ENCODE results near the gene PDE11A.

DNA sequence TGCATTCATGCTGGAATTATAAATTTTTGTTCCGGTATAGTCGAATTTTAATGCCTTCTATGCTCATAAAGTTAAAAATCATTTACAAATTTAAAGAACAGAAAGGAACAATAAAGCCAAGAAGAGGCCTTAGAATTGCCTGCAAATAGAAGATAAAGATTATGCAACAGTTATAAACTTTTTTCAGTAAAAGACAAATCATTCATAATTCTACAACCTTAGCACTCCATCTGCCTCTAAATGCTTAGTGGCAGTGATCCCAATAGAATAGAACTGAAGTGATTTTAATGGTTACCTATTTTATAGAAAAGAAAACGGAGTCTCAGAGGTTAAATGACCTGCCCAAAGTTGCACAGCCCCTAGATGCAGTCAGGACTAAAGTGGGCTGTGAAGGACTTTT lies 468.8 kb downstream of the PDE11A start:
- no peak for TF ChIP-seq POLR2AphosphoS5 (IDR thresholded peaks at IDR 0.05; ENCODE audit: low read depth, low read length)
- TF ChIP-seq, protein P1, sequence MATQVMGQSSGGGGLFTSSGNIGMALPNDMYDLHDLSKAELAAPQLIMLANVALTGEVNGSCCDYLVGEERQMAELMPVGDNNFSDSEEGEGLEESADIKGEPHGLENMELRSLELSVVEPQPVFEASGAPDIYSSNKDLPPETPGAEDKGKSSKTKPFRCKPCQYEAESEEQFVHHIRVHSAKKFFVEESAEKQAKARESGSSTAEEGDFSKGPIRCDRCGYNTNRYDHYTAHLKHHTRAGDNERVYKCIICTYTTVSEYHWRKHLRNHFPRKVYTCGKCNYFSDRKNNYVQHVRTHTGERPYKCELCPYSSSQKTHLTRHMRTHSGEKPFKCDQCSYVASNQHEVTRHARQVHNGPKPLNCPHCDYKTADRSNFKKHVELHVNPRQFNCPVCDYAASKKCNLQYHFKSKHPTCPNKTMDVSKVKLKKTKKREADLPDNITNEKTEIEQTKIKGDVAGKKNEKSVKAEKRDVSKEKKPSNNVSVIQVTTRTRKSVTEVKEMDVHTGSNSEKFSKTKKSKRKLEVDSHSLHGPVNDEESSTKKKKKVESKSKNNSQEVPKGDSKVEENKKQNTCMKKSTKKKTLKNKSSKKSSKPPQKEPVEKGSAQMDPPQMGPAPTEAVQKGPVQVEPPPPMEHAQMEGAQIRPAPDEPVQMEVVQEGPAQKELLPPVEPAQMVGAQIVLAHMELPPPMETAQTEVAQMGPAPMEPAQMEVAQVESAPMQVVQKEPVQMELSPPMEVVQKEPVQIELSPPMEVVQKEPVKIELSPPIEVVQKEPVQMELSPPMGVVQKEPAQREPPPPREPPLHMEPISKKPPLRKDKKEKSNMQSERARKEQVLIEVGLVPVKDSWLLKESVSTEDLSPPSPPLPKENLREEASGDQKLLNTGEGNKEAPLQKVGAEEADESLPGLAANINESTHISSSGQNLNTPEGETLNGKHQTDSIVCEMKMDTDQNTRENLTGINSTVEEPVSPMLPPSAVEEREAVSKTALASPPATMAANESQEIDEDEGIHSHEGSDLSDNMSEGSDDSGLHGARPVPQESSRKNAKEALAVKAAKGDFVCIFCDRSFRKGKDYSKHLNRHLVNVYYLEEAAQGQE (IDR thresholded peaks at IDR 0.05; ENCODE audit: insufficient read depth in 1 of 2, low read depth in 2 of 2, low read length in 2 of 2) = no peak
